Psoas muscle (tissue), 8 donors: ENCODE results near the gene C2orf78. TPM values are rescaled to one million over a fixed set of nuclear protein-coding genes. Genes with fewer than 3 reads are reported as not detected.

ENCODE experiments used
- ATAC-seq, 4 donors: fragments of 200-7000 bp; cut with Tn5 transposase; one replicate each; pipeline ENCODE4 v1.9.1; 2020; ENCODE audit warnings: moderate library complexity in 3 of 4, mild to moderate bottlenecking in 2 of 4
- DNase-seq, 2 donors: peaks; one replicate each; pipeline ENCODE4 v3.0.0-alpha.2; 2020
- H3K27ac ChIP-seq: fragments of 200-600 bp; one replicate; pipeline ENCODE4 v1.8.0; 2022
- H3K27me3 ChIP-seq, 3 donors: fragments of 200-600 bp in 1 of 3; one replicate each; pipeline versions ENCODE4 v1.6.1 to v1.8.0; 2013 to 2022; ENCODE audit warnings: low read length in 2 of 3, mild to moderate bottlenecking in 2 of 3, moderate library complexity in 1 of 3; ENCODE audit not compliant: insufficient read depth in 3 of 3
- H3K36me3 ChIP-seq, 2 donors: fragments of 200-600 bp in 1 of 2; one replicate each; pipeline versions ENCODE4 v1.6.1 to v1.8.0; 2013 to 2022; ENCODE audit warnings: low read depth in 1 of 2, mild to moderate bottlenecking in 1 of 2, moderate library complexity in 1 of 2; ENCODE audit not compliant: insufficient read depth in 1 of 2
- H3K4me1 ChIP-seq: fragments of 200-600 bp; one replicate; pipeline ENCODE4 v1.8.0; 2022
- H3K4me3 ChIP-seq: fragments of 200-600 bp; one replicate; pipeline ENCODE4 v1.8.0; 2022; ENCODE audit warnings: mild to moderate bottlenecking
- H3K9me3 ChIP-seq: fragments of 200-600 bp; one replicate; pipeline ENCODE4 v1.8.0; 2022
- WGBS, 3 donors: extraction: QIAGEN DNeasy Blood & Tissue Kit; methylation state at CpG; one replicate each; pipeline versions ENCODE4 v1.1.6 to v1.1.7; 2013; 5-methylcytosine and 5-hydroxymethylcytosine counted together
- intact Hi-C, 2 donors: fragments of 100-400 bp; cut with DNase I; formaldehyde crosslinking; loops; one replicate each; pipeline versions ENCODE4 v1.11.0 to v1.14.2; 2022
- polyA plus RNA-seq, 3 donors: library from polyadenylated mRNA; stranded (reverse); fragments of 200-250 nt; gene quantifications; one replicate each; pipeline ENCODE4 v1.2.3, GENCODE V29; 2013
- total RNA-seq, 4 donors: library from RNA; stranded (reverse); fragmentation: NEBNext Ultra II Directional in 2 of 4; extraction: Animal tissue kit (Norgen Biotek cat#: 25700) in 2 of 4; gene quantifications; one replicate each; pipeline versions ENCODE4 v1.2.1 to v1.2.4, GENCODE V29; 2021 to 2023
- TF ChIP-seq, protein P1 (sequence below): fragments of 200-600 bp; IDR thresholded peaks from one replicate; pipeline ENCODE4 v1.8.0; 2022; ENCODE audit warnings: antibody characterized with exemption
- donor health status: healthy with polysubstance abuse.
- donor health status: DM: no; HTN: no; CAD: no; lungs with moderate emphysema.
- donor health status: Bipolar disorder and iron deficiency.
- donor health status: healthy.
- donor health status: DM: yes; HTN: yes; CAD: no.
- donor health status: DM: no; HTN: no; CAD: no.
- donor health status: DM: no; HTN: no; CAD: no.
- donor health status: DM: yes; HTN: yes; CAD: no.

C2orf78 gene
- total and polyA plus RNA-seq, 7 donors, result not detected

DNA sequence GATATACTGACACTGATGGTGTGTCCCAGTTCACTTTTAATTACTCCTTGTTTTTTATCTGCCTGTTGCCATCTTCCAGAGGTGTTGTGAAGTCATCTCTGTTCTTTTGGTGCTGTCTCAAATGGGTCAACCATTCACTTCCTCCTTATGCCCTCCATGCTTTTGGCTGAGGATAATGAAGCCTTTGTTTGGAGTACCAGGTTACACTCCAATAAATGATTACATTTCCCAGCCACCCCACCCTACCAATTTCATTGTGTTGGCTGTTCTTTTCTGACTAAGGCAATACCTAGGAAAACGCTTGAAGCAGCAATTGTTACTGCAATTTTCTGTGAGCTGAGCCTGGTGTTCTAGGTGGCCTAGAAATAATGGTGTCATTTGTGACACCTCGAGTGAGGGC is 79.0 kb downstream of the C2orf78 start:
- Histone ChIP-seq H3K36me3 (peaks cover 13 to 96% of the 10 kb centered on the region in 2 donors), H3K4me1 (no peaks in the 10 kb centered on the region), H3K27ac (no peak overlapping the region), H3K4me3 (no peak overlapping the region), H3K27me3 (no peaks in the 10 kb centered on the region), H3K9me3 (no peaks in the 10 kb centered on the region)
- DNase-seq (no peak), ATAC-seq (no peak)
- TF ChIP-seq, protein P1, sequence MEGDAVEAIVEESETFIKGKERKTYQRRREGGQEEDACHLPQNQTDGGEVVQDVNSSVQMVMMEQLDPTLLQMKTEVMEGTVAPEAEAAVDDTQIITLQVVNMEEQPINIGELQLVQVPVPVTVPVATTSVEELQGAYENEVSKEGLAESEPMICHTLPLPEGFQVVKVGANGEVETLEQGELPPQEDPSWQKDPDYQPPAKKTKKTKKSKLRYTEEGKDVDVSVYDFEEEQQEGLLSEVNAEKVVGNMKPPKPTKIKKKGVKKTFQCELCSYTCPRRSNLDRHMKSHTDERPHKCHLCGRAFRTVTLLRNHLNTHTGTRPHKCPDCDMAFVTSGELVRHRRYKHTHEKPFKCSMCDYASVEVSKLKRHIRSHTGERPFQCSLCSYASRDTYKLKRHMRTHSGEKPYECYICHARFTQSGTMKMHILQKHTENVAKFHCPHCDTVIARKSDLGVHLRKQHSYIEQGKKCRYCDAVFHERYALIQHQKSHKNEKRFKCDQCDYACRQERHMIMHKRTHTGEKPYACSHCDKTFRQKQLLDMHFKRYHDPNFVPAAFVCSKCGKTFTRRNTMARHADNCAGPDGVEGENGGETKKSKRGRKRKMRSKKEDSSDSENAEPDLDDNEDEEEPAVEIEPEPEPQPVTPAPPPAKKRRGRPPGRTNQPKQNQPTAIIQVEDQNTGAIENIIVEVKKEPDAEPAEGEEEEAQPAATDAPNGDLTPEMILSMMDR, result no peak
- WGBS, 3 donors, result 73 to 86% (median 79%) methylated on average over 2 of the region's 2 CpGs
- intact Hi-C loops, result no loop called here

Other genes starting within 250 kb of the C2orf78 start
- gene NAT8, start 141.8 kb upstream of the C2orf78 start, total RNA-seq, result not detected
- gene NAT8, start 141.8 kb upstream of the C2orf78 start, polyA plus RNA-seq, result not detected
- gene TPRKB, start 46.8 kb upstream of the C2orf78 start, total RNA-seq, result 10 to 100 TPM; 21.8 to 35.1 (median 27.1) TPM
- 100 to 1,000 TPM in 1 of 3 donors, 10 to 100 TPM in 2; 63.3 to 130 (median 83.9) TPM for gene TPRKB, start 46.8 kb upstream of the C2orf78 start, polyA plus RNA-seq
- gene DUSP11, start 4.1 kb upstream of the C2orf78 start, total RNA-seq, result 10 to 100 TPM in 2 of 4 donors, 1 to 10 TPM in 2; 8.9 to 14.2 (median 10.1) TPM
- 10 to 100 TPM; 14.4 to 21.4 (median 16.5) TPM for gene DUSP11, start 4.1 kb upstream of the C2orf78 start, polyA plus RNA-seq
- gene STAMBP, start 44.8 kb downstream of the C2orf78 start, total RNA-seq, result 10 to 100 TPM; 40.7 to 93.1 (median 57.8) TPM
- 100 to 1,000 TPM in 1 of 3 donors, 10 to 100 TPM in 2; 54.4 to 101 (median 66.9) TPM for gene STAMBP, start 44.8 kb downstream of the C2orf78 start, polyA plus RNA-seq
- gene ACTG2, start 108.8 kb downstream of the C2orf78 start, total RNA-seq, result 1 to 10 TPM in 2 of 4 donors, under 1 TPM in 2; 0.44 to 3.4 (median 1.8) TPM
- 1 to 10 TPM; 2.5 to 4.0 (median 2.7) TPM for gene ACTG2, start 108.8 kb downstream of the C2orf78 start, polyA plus RNA-seq
- gene DGUOK, start 142.7 kb downstream of the C2orf78 start, total RNA-seq, result 10 to 100 TPM; 12.9 to 22.9 (median 20.7) TPM
- 10 to 100 TPM; 22.3 to 74.2 (median 53.7) TPM for gene DGUOK, start 142.7 kb downstream of the C2orf78 start, polyA plus RNA-seq
- 1 to 10 TPM; 1.7 to 4.8 (median 3.9) TPM for gene TET3, start 200.7 kb downstream of the C2orf78 start, total RNA-seq
- 10 to 100 TPM in 1 of 3 donors, 1 to 10 TPM in 1, under 1 TPM in 1; 0.56 to 11.2 (median 1.0) TPM for gene TET3, start 200.7 kb downstream of the C2orf78 start, polyA plus RNA-seq